IMR-90 (cell line): ENCODE data around the gene PAF1. TPM values are rescaled to one million over a fixed set of nuclear protein-coding genes. Genes with fewer than 3 reads are reported as not detected.

Experiments
- ELK1 ChIP-seq: fragments of 150-350 bp; IDR thresholded peaks from 2 replicates; pipeline ENCODE4 v1.6.1; 2016; ENCODE audit warnings: low read depth, mild to moderate bottlenecking, low read length, moderate library complexity, borderline replicate concordance
- RAD21 ChIP-seq: IDR thresholded peaks from 2 replicates; pipeline ENCODE4 v1.6.1; 2012; ENCODE audit warnings: low read length, improper control_type of control experiment
- polyA plus RNA-seq, 3 experiments: library from polyadenylated mRNA; depleted of rRNA; stranded (reverse); fragments of >200 nt; gene quantifications; 2 replicates each; pipeline ENCODE4 v1.2.3, GENCODE V29; 2012; ENCODE audit warnings: low replicate concordance in 1 of 3
- total RNA-seq: library from RNA; depleted of rRNA; stranded (reverse); fragments of >200 nt; gene quantifications from 2 replicates; pipeline ENCODE4 v1.2.3, GENCODE V29; 2012

PAF1 gene
- total and polyA plus RNA-seq, 2 of the 4 experiments (the other 2 are of a cell fraction), result 45.7 to 54.3 TPM

- no peak for TF ChIP-seq ELK1
- TF ChIP-seq RAD21, result 0 out of 2 replicates have a peak, but pooled peaks have one; percentile 15
These were observed 37.6 kb upstream of the PAF1 start (continued) for GRCh38 chr19:39428283-39429112.
